Activated T-cell treated with anti-CD3 and anti-CD28 coated beads, Interleukin-2, amount 50 U/mL, for 72 hours (primary cell): ENCODE results near the gene HGFAC. TPM values are rescaled to one million over a fixed set of nuclear protein-coding genes. Genes with fewer than 3 reads are reported as not detected.
A peak's percentile ranks its signal among the peaks of the same experiment; 100 is the strongest.

ENCODE experiments used
- ATAC-seq, 2 donors: fragments of 150-1000 bp; cut with Tn5 transposase; replicated peaks in 1 of 2; 2 replicates each; pipeline ENCODE4 v1.10.0; 2021; ENCODE audit warnings: moderate library complexity in 2 of 2, mild to moderate bottlenecking in 1 of 2
- DNase-seq, 2 donors: peaks; one replicate each; pipeline ENCODE4 v3.0.0; 2021 to 2022; ENCODE audit warnings: mixed read lengths in 1 of 2
- H3K27ac Mint-ChIP-seq: one replicate; pipeline ENCODE4 v1.8.0; 2022; ENCODE audit warnings: mild to moderate bottlenecking, moderate library complexity, mixed read lengths
- H3K27me3 Mint-ChIP-seq: one replicate; pipeline ENCODE4 v1.8.0; 2022; ENCODE audit warnings: low read depth, mixed read lengths
- H3K36me3 Mint-ChIP-seq, 2 donors: one replicate each; pipeline ENCODE4 v1.8.0; 2022; ENCODE audit warnings: mixed read lengths in 2 of 2, mild to moderate bottlenecking in 1 of 2; ENCODE audit not compliant: insufficient read depth in 2 of 2
- H3K4me1 Mint-ChIP-seq: one replicate; pipeline ENCODE4 v1.8.0; 2022; ENCODE audit warnings: low read depth, mixed read lengths
- H3K4me3 Mint-ChIP-seq, 2 donors: one replicate each; pipeline ENCODE4 v1.8.0; 2022; ENCODE audit warnings: mild to moderate bottlenecking in 2 of 2, mixed read lengths in 2 of 2, moderate library complexity in 2 of 2
- H3K9me3 Mint-ChIP-seq, 2 donors: one replicate each; pipeline ENCODE4 v1.8.0; 2022; ENCODE audit warnings: mixed read lengths in 2 of 2
- total RNA-seq, 2 donors: library from RNA; stranded (reverse); gene quantifications; one replicate each; pipeline ENCODE4 v1.2.3, GENCODE V29; 2022

HGFAC gene
- total RNA-seq, 2 donors from 2014 or later = 0.51 to 0.62 TPM

- Mint-ChIP-seq H3K9me3 (no peaks in the 10 kb centered on the region), H3K27ac (no peak overlapping the region), H3K36me3 (no peaks in the 10 kb centered on the region), H3K27me3 (no peaks in the 10 kb centered on the region), H3K4me1 (no peaks in the 10 kb centered on the region), H3K4me3 (no peak overlapping the region)
- DNase-seq = no peak
- ATAC-seq = no peak
Observed at GRCh38 chr4:3414421-3415279, 27.1 kb upstream of the HGFAC start.

- no peaks in the 10 kb centered on the region for H3K27me3 Mint-ChIP-seq
- no peak for DNase-seq
Observed at GRCh38 chr4:3415471-3416141, 26.2 kb upstream of the HGFAC start.

GRCh38 chr4:3416270-3416669, 25.5 kb upstream of the HGFAC start:
- Mint-ChIP-seq H3K4me3 (no peak overlapping the region), H3K36me3 (no peaks in the 10 kb centered on the region)

More at GRCh38 chr4:3415471-3416141, 26.2 kb upstream of the HGFAC start:
- no peak for ATAC-seq
- Mint-ChIP-seq H3K27ac (no peak overlapping the region), H3K4me3 (no peak overlapping the region), H3K4me1 (no peaks in the 10 kb centered on the region), H3K9me3 (no peaks in the 10 kb centered on the region), H3K36me3 (no peaks in the 10 kb centered on the region)

GRCh38 chr4:3416821-3417221, 24.9 kb upstream of the HGFAC start:
- Mint-ChIP-seq H3K9me3 (no peaks in the 10 kb centered on the region), H3K27ac (no peak overlapping the region), H3K36me3 (no peaks in the 10 kb centered on the region), H3K4me3 (no peak overlapping the region), H3K4me1 (no peaks in the 10 kb centered on the region), H3K27me3 (no peaks in the 10 kb centered on the region)
- ATAC-seq (no peak), DNase-seq (no peak)

More at GRCh38 chr4:3416270-3416669, 25.5 kb upstream of the HGFAC start:
- Mint-ChIP-seq H3K9me3 (no peaks in the 10 kb centered on the region), H3K27ac (no peak overlapping the region), H3K27me3 (no peaks in the 10 kb centered on the region), H3K4me1 (no peaks in the 10 kb centered on the region)
- ATAC-seq = no peak
- DNase-seq = no peak

- no peak for DNase-seq
- ATAC-seq = no peak
- no peaks in the 10 kb centered on the region for H3K4me1 Mint-ChIP-seq
- H3K36me3 Mint-ChIP-seq = no peaks in the 10 kb centered on the region
- H3K27ac Mint-ChIP-seq = no peak overlapping the region
- no peak overlapping the region for H3K4me3 Mint-ChIP-seq
- H3K9me3 Mint-ChIP-seq = no peaks in the 10 kb centered on the region
- no peaks in the 10 kb centered on the region for H3K27me3 Mint-ChIP-seq
Observed at GRCh38 chr4:3417448-3417847, 24.3 kb upstream of the HGFAC start.

GRCh38 chr4:3418029-3418762, 23.6 kb upstream of the HGFAC start:
- ATAC-seq (no peak), DNase-seq (no peak)
- no peaks in the 10 kb centered on the region for H3K4me1 Mint-ChIP-seq
- no peak overlapping the region for H3K4me3 Mint-ChIP-seq
- no peaks in the 10 kb centered on the region for H3K36me3 Mint-ChIP-seq
- no peaks in the 10 kb centered on the region for H3K27me3 Mint-ChIP-seq
- no peak overlapping the region for H3K27ac Mint-ChIP-seq
- H3K9me3 Mint-ChIP-seq = no peaks in the 10 kb centered on the region

GRCh38 chr4:3419836-3420605, 21.7 kb upstream of the HGFAC start:
- no peaks in the 10 kb centered on the region for H3K27me3 Mint-ChIP-seq
- ATAC-seq (no peak), DNase-seq (no peak)
- no peak overlapping the region for H3K4me3 Mint-ChIP-seq
- no peak overlapping the region for H3K27ac Mint-ChIP-seq
- H3K9me3 Mint-ChIP-seq = no peaks in the 10 kb centered on the region
- H3K4me1 Mint-ChIP-seq = no peaks in the 10 kb centered on the region
- H3K36me3 Mint-ChIP-seq = no peaks in the 10 kb centered on the region

- Mint-ChIP-seq H3K27me3 (no peaks in the 10 kb centered on the region), H3K36me3 (no peaks in the 10 kb centered on the region), H3K4me3 (no peak overlapping the region), H3K27ac (no peak overlapping the region), H3K9me3 (no peaks in the 10 kb centered on the region), H3K4me1 (no peaks in the 10 kb centered on the region)
- ATAC-seq = peak in 1 of 2 donors; percentile 9
- no peak for DNase-seq
Observed at GRCh38 chr4:3420606-3420955, 21.2 kb upstream of the HGFAC start.

GRCh38 chr4:3420956-3421355, 20.8 kb upstream of the HGFAC start:
- Mint-ChIP-seq H3K36me3 (no peaks in the 10 kb centered on the region), H3K27ac (no peak overlapping the region), H3K4me3 (no peak overlapping the region), H3K4me1 (no peaks in the 10 kb centered on the region), H3K9me3 (no peaks in the 10 kb centered on the region), H3K27me3 (no peaks in the 10 kb centered on the region)
- no peak for DNase-seq
- no peak for ATAC-seq

GRCh38 chr4:3421470-3421869, 20.3 kb upstream of the HGFAC start:
- Mint-ChIP-seq H3K27me3 (no peaks in the 10 kb centered on the region), H3K4me3 (no peak overlapping the region), H3K4me1 (no peaks in the 10 kb centered on the region), H3K27ac (no peak overlapping the region), H3K36me3 (no peaks in the 10 kb centered on the region), H3K9me3 (no peaks in the 10 kb centered on the region)
- ATAC-seq = no peak
- no peak for DNase-seq

- ATAC-seq = no peak
- no peaks in the 10 kb centered on the region for H3K4me1 Mint-ChIP-seq
- H3K27ac Mint-ChIP-seq = no peak overlapping the region
- no peaks in the 10 kb centered on the region for H3K27me3 Mint-ChIP-seq
- DNase-seq = no peak
- H3K9me3 Mint-ChIP-seq = no peaks in the 10 kb centered on the region
- no peak overlapping the region for H3K4me3 Mint-ChIP-seq
- no peaks in the 10 kb centered on the region for H3K36me3 Mint-ChIP-seq
Observed at GRCh38 chr4:3422241-3422801, 19.4 kb upstream of the HGFAC start.

GRCh38 chr4:3422808-3423297, 18.9 kb upstream of the HGFAC start:
- no peak overlapping the region for H3K27ac Mint-ChIP-seq
- H3K4me3 Mint-ChIP-seq = no peak overlapping the region
- no peaks in the 10 kb centered on the region for H3K9me3 Mint-ChIP-seq
- H3K36me3 Mint-ChIP-seq = no peaks in the 10 kb centered on the region
- no peaks in the 10 kb centered on the region for H3K27me3 Mint-ChIP-seq
- DNase-seq (no peak), ATAC-seq (no peak)
- no peaks in the 10 kb centered on the region for H3K4me1 Mint-ChIP-seq
